ENCODE results near the gene KCNG4. TPM values are rescaled to one million over a fixed set of nuclear protein-coding genes. Genes with fewer than 3 reads are reported as not detected.

Gene KCNG4
- total RNA-seq, 1 experiment from 2014 or later: not detected

- POLR2A ChIA-PET: no interaction called here
These were observed 3.0 kb upstream of the KCNG4 start for GRCh38 chr16:84242839-84243238.

GRCh38 chr16:84241778-84242177 lies 2.0 kb upstream of the KCNG4 start:
- DNase-seq (ENCODE audit: low read depth, low spot score) (no peak), ATAC-seq (no peak)
- ChIA-PET POLR2A (no interaction called here), CTCF (no interaction called here)
- Histone ChIP-seq H3K4me3 (ENCODE audit: low read depth in 2 of 2, low read length in 2 of 2) (no peak overlapping the region), H3K4me1 (ENCODE audit: control insufficient read depth, insufficient read depth, low read length) (no peaks in the 10 kb centered on the region), H3K27ac (ENCODE audit: low read length) (no peak overlapping the region), H3K27me3 (ENCODE audit: control insufficient read depth, insufficient read depth, low read length) (no peaks in the 10 kb centered on the region), H3K9me3 (ENCODE audit: control insufficient read depth, insufficient read depth, low read depth, low read length) (no peaks in the 10 kb centered on the region), H3K36me3 (ENCODE audit: control insufficient read depth, insufficient read depth, low read length) (no peaks in the 10 kb centered on the region)
- no TSS peak for BruUV-seq (replicated peaks)
- TF ChIP-seq CTCF (IDR thresholded peaks at IDR 0.05): no peak
- no peak for TF ChIP-seq SIN3A (IDR thresholded peaks at IDR 0.05; ENCODE audit: borderline replicate concordance, insufficient read depth, low read depth, low read length)
- no peak for TF ChIP-seq REST (IDR thresholded peaks at IDR 0.05; ENCODE audit: insufficient read depth in 1 of 2, low read depth in 2 of 2, low read length in 1 of 2)
- no peak for TF ChIP-seq TCF7L2 (IDR thresholded peaks at IDR 0.05; ENCODE audit: low read depth, low read length)
- in situ Hi-C loops (cut with HindIII; ENCODE audit: low pct_unique_long_range_greater_than_20kb, low sequenced_read_pairs) (no loop called here), intact Hi-C loops (cut with micrococcal nuclease; ENCODE audit: unreplicated experiment) (no loop called here)

More at GRCh38 chr16:84242839-84243238, 3.0 kb upstream of the KCNG4 start:
- DNase-seq (ENCODE audit: low read depth, low spot score) (no peak), ATAC-seq (no peak)
- TF ChIP-seq SIN3A (IDR thresholded peaks at IDR 0.05; ENCODE audit: borderline replicate concordance, insufficient read depth, low read depth, low read length) (no peak), POLR2AphosphoS5 (IDR thresholded peaks at IDR 0.05; ENCODE audit: low read depth, low read length) (no peak), CTCF (IDR thresholded peaks at IDR 0.05) (no peak), TCF7L2 (IDR thresholded peaks at IDR 0.05; ENCODE audit: low read depth, low read length) (no peak), REST (IDR thresholded peaks at IDR 0.05; ENCODE audit: insufficient read depth in 1 of 2, low read depth in 2 of 2, low read length in 1 of 2) (no peak)
- no TSS peak for BruUV-seq (replicated peaks)
- Histone ChIP-seq H3K4me1 (ENCODE audit: control insufficient read depth, insufficient read depth, low read length) (no peaks in the 10 kb centered on the region), H3K9me3 (ENCODE audit: control insufficient read depth, insufficient read depth, low read depth, low read length) (no peaks in the 10 kb centered on the region), H3K27ac (ENCODE audit: low read length) (no peak overlapping the region), H3K27me3 (ENCODE audit: control insufficient read depth, insufficient read depth, low read length) (no peaks in the 10 kb centered on the region), H3K4me3 (ENCODE audit: low read depth in 2 of 2, low read length in 2 of 2) (no peak overlapping the region), H3K36me3 (ENCODE audit: control insufficient read depth, insufficient read depth, low read length) (no peaks in the 10 kb centered on the region)
- intact Hi-C loops (cut with micrococcal nuclease; ENCODE audit: unreplicated experiment): no loop called here
- in situ Hi-C loops (cut with HindIII; ENCODE audit: low pct_unique_long_range_greater_than_20kb, low sequenced_read_pairs): no loop called here
- CTCF ChIA-PET: no interaction called here
